ENCODE data around the gene PTPRCAP.

- TF ChIP-seq CTCF (IDR thresholded peaks at IDR 0.05) (no peak), POLR2A (IDR thresholded peaks at IDR 0.05) (no peak)
Measured at GRCh38 chr11:67466367-67466766, 28.9 kb upstream of the PTPRCAP start.
